Activated B cell treated with CpG ODN at 0.5 μM for 24 hours (primary cell): ENCODE measurements around the gene HACE1. TPM values are rescaled to one million over a fixed set of nuclear protein-coding genes. Genes with fewer than 3 reads are reported as not detected.

Experiments
- ATAC-seq: fragments of 200-7000 bp; cut with Tn5 transposase; one replicate; pipeline ENCODE4 v1.10.0; 2021; ENCODE audit warnings: low read depth, mild to moderate bottlenecking, moderate library complexity
- CTCF ChIA-PET: fragments of 350-600 bp; sonication (Branson Sonifier 250); formaldehyde crosslinking; loops from one replicate; lab custom pipeline; 2021; ENCODE audit warnings: antibody characterized with exemption; lab: Charles Lee
- POLR2A ChIA-PET: fragments of 350-600 bp; sonication (Branson Sonifier 250); formaldehyde crosslinking; loops from one replicate; lab custom pipeline; 2021; ENCODE audit warnings: antibody characterized with exemption; lab: Charles Lee
- DNase-seq: peaks from one replicate; pipeline ENCODE4 v3.0.0; 2022
- H3K27ac Mint-ChIP-seq: one replicate; pipeline ENCODE4 v1.8.0; 2020; ENCODE audit warnings: mixed read lengths
- H3K27me3 Mint-ChIP-seq: one replicate; pipeline ENCODE4 v1.8.0; 2021; ENCODE audit warnings: mixed read lengths
- H3K36me3 Mint-ChIP-seq: one replicate; pipeline ENCODE4 v1.8.0; 2021; ENCODE audit warnings: low read depth, mixed read lengths
- H3K4me1 Mint-ChIP-seq: one replicate; pipeline ENCODE4 v1.8.0; 2021; ENCODE audit warnings: mixed read lengths
- H3K4me3 Mint-ChIP-seq: one replicate; pipeline ENCODE4 v1.8.0; 2020; ENCODE audit warnings: mild to moderate bottlenecking, mixed read lengths
- H3K9me3 Mint-ChIP-seq: one replicate; pipeline ENCODE4 v1.8.0; 2020; ENCODE audit warnings: mixed read lengths
- CTCF ChIP-seq: fragments of 200-600 bp; IDR thresholded peaks from one replicate; pipeline ENCODE4 v1.8.0; 2022; ENCODE audit warnings: antibody characterized with exemption, mild to moderate bottlenecking
- intact Hi-C: fragments of 100-400 bp; cut with micrococcal nuclease; formaldehyde crosslinking; loops from one replicate; pipeline ENCODE4 v1.15.1; 2024
- total RNA-seq: library from RNA; stranded (reverse); gene quantifications from 2 replicates; pipeline ENCODE4 v1.2.3, GENCODE V29; 2022

HACE1 gene
- total RNA-seq, 1 donor from 2014 or later = 7.1 TPM

GRCh38 chr6:104686550-104687175, 173.1 kb downstream of the HACE1 start:
- H3K27me3 Mint-ChIP-seq = peaks cover 1% of the 10 kb centered on the region
- ATAC-seq (no peak), DNase-seq (no peak)
- no peak overlapping the region for H3K27ac Mint-ChIP-seq
- H3K36me3 Mint-ChIP-seq = no peaks in the 10 kb centered on the region
- CTCF ChIA-PET = no interaction called here
- intact Hi-C loops = loop anchor here (10.0 kb wide), 1 partner anchor 738 kb away; no protein-coding TSS in a partner anchor
- H3K9me3 Mint-ChIP-seq = no peaks in the 10 kb centered on the region
- TF ChIP-seq CTCF = no peak
- no peak overlapping the region for H3K4me3 Mint-ChIP-seq
- H3K4me1 Mint-ChIP-seq = no peaks in the 10 kb centered on the region
- POLR2A ChIA-PET = no interaction called here

- H3K9me3 Mint-ChIP-seq = no peaks in the 10 kb centered on the region
- no peak for ATAC-seq
- intact Hi-C loops = loop anchor here (10.0 kb wide), 1 partner anchor 739 kb away; no protein-coding TSS in a partner anchor
- H3K27ac Mint-ChIP-seq = no peak overlapping the region
- no peaks in the 10 kb centered on the region for H3K4me1 Mint-ChIP-seq
- ChIA-PET POLR2A (no interaction called here), CTCF (interaction anchor here (0.5 kb wide), 1 partner anchor 88 kb away, joined by 3 read pairs; no protein-coding TSS in a partner anchor)
- DNase-seq = no peak
- no peaks in the 10 kb centered on the region for H3K36me3 Mint-ChIP-seq
- no peak for TF ChIP-seq CTCF
- H3K27me3 Mint-ChIP-seq = peaks cover 1% of the 10 kb centered on the region
- H3K4me3 Mint-ChIP-seq = no peak overlapping the region
Measured at GRCh38 chr6:104685871-104686549, 173.7 kb downstream of the HACE1 start.

GRCh38 chr6:104684911-104685415, 174.8 kb downstream of the HACE1 start:
- TF ChIP-seq CTCF = no peak
- no peaks in the 10 kb centered on the region for H3K9me3 Mint-ChIP-seq
- POLR2A ChIA-PET = no interaction called here
- H3K27ac Mint-ChIP-seq = no peak overlapping the region
- no peaks in the 10 kb centered on the region for H3K36me3 Mint-ChIP-seq
- H3K4me1 Mint-ChIP-seq = no peaks in the 10 kb centered on the region
- H3K4me3 Mint-ChIP-seq = no peak overlapping the region
- CTCF ChIA-PET = interaction anchor here (0.5 kb wide), 1 partner anchor 89 kb away, joined by 3 read pairs; no protein-coding TSS in a partner anchor
- ATAC-seq = no peak
- intact Hi-C loops = loop anchor here (10.0 kb wide), 1 partner anchor 740 kb away; no protein-coding TSS in a partner anchor
- no peak for DNase-seq
- H3K27me3 Mint-ChIP-seq = peaks cover 1% of the 10 kb centered on the region

GRCh38 chr6:104683809-104684208, 175.9 kb downstream of the HACE1 start:
- Mint-ChIP-seq H3K36me3 (no peaks in the 10 kb centered on the region), H3K27ac (no peak overlapping the region), H3K4me1 (no peaks in the 10 kb centered on the region), H3K9me3 (peaks cover under 1% of the 10 kb centered on the region), H3K27me3 (peaks cover 1% of the 10 kb centered on the region), H3K4me3 (no peak overlapping the region)
- DNase-seq (no peak), ATAC-seq (no peak)
- CTCF ChIA-PET = no interaction called here
- intact Hi-C loops = loop anchor here (1.0 to 10.0 kb wide), 2 partner anchors 87 to 741 kb away; no protein-coding TSS in a partner anchor
- POLR2A ChIA-PET = no interaction called here
- TF ChIP-seq CTCF = no peak
